Measurements from ENCODE around the gene TMIGD1.

The TMIGD1 gene

DNA sequence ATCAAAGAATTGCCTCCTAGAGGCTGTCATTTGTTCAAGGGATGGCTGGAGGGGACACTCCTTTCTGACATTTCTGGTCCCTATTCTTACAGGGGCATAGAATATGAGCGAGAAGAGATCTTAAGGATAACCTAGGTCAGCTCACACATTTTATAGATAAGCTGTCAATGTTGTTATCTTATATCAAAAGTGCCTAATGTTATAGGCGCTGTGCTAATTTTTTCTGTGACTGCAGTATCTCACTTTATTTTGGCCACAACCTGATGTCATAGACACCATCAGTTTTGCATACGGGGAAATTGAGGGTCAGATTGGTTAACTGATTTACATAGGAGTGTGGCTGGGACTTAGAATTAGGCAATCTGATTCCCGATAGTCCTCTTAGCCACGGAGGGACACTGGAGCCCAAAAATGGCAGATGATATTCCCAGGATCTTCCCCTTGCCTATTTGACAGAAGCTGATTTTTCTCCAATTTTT, 46.1 kb upstream of the TMIGD1 start:
- ChIA-PET POLR2A (interaction anchor here (0.7 to 1.4 kb wide), 4 partner anchors 14 to 97 kb away, joined by 3 to 5 read pairs (median 4); partner anchors contain the start of gene GOSR1), CTCF (interaction anchor here (0.6 kb wide), 1 partner anchor 287 kb away, joined by 3 read pairs; no protein-coding TSS in a partner anchor)
- DNase-seq (ENCODE audit: extremely low spot score) = no peak
- TF ChIP-seq FOXA1 (IDR thresholded peaks at IDR 0.05) (no peak), ELF4 (IDR thresholded peaks at IDR 0.05) (no peak), ARNT (IDR thresholded peaks at IDR 0.05) (no peak), BHLHE40 (IDR thresholded peaks at IDR 0.05; ENCODE audit: borderline replicate concordance) (no peak), HDGF (IDR thresholded peaks at IDR 0.05; ENCODE audit: borderline replicate concordance) (no peak), TARDBP (IDR thresholded peaks at IDR 0.05) (no peak), NFRKB (IDR thresholded peaks at IDR 0.05) (no peak), CTBP1 (IDR thresholded peaks at IDR 0.05; ENCODE audit: borderline replicate concordance) (no peak), ZNF384 (IDR thresholded peaks at IDR 0.05) (no peak), L3MBTL2 (conservative IDR thresholded peaks at IDR 0.05) (no peak)
- TF ChIP-seq, protein P1, sequence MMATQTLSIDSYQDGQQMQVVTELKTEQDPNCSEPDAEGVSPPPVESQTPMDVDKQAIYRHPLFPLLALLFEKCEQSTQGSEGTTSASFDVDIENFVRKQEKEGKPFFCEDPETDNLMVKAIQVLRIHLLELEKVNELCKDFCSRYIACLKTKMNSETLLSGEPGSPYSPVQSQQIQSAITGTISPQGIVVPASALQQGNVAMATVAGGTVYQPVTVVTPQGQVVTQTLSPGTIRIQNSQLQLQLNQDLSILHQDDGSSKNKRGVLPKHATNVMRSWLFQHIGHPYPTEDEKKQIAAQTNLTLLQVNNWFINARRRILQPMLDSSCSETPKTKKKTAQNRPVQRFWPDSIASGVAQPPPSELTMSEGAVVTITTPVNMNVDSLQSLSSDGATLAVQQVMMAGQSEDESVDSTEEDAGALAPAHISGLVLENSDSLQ (IDR thresholded peaks at IDR 0.05) = no peak

- ChIA-PET CTCF (no interaction called here), POLR2A (interaction anchor here (0.7 to 1.2 kb wide), 2 partner anchors 38 to 98 kb away, joined by 3 to 4 read pairs; partner anchors contain the start of gene GOSR1)
These were observed 45.5 kb upstream of the TMIGD1 start for GRCh38 chr17:30379303-30379902.

DNA sequence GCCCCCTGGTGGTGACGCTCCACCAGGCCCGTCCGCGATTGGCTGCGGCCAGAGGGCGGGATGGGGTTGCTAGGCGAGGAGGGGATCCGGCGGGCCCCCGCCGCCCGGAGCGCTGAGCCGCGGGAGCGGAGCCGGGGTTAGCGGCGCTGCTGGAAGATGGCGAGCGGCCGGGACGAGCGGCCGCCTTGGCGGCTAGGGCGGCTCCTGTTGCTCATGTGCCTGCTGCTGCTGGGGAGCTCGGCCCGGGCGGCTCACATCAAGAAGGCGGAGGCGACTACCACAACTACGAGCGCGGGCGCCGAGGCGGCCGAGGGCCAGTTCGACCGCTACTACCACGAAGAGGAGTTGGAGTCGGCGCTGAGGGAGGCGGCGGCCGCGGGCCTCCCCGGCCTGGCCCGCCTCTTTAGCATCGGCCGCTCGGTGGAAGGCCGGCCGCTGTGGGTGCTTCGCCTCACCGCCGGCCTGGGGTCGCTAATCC, 45.0 kb upstream of the TMIGD1 start, which contains the start of gene CPD:
Gene CPD (plus strand): TSS at position 103 of the 478 bp plus-strand sequence. CDS start 54 bp downstream, at position 157.
- CTCF ChIA-PET = no interaction called here
- TF ChIP-seq ELF4 (IDR thresholded peaks at IDR 0.05) = no peak
- no peak for TF ChIP-seq CTBP1 (IDR thresholded peaks at IDR 0.05; ENCODE audit: borderline replicate concordance)
- no peak for TF ChIP-seq SUZ12 (IDR thresholded peaks at IDR 0.05)
- no peak for TF ChIP-seq FOXK2 (IDR thresholded peaks at IDR 0.05)
- TF ChIP-seq NFRKB (IDR thresholded peaks at IDR 0.05) = no peak
- no peak for TF ChIP-seq FOXM1 (IDR thresholded peaks at IDR 0.05; ENCODE audit: borderline replicate concordance)
- no peak for TF ChIP-seq SP1 (IDR thresholded peaks at IDR 0.05)
- TF ChIP-seq ZNF384 (IDR thresholded peaks at IDR 0.05) = no peak
- no peak for TF ChIP-seq FOXA1 (IDR thresholded peaks at IDR 0.05)
- TF ChIP-seq BHLHE40 (IDR thresholded peaks at IDR 0.05; ENCODE audit: borderline replicate concordance) = no peak
- TF ChIP-seq ARNT (IDR thresholded peaks at IDR 0.05) = no peak
- no peak for TF ChIP-seq LEF1 (IDR thresholded peaks at IDR 0.05; ENCODE audit: borderline replicate concordance)
- TF ChIP-seq L3MBTL2 (conservative IDR thresholded peaks at IDR 0.05) = no peak
- no peak for TF ChIP-seq TARDBP (IDR thresholded peaks at IDR 0.05)
- no peak for TF ChIP-seq HDGF (IDR thresholded peaks at IDR 0.05; ENCODE audit: borderline replicate concordance)
- TF ChIP-seq, protein P1 (IDR thresholded peaks at IDR 0.05) = no peak
- peak; percentile 90 for DNase-seq (ENCODE audit: extremely low spot score)
- POLR2A ChIA-PET = interaction anchor here (0.7 to 1.2 kb wide), 2 partner anchors 37 to 98 kb away, joined by 3 to 4 read pairs; partner anchors contain the start of gene GOSR1

More at GRCh38 chr17:30379303-30379902, 45.5 kb upstream of the TMIGD1 start:
- peak; percentile 9 for DNase-seq (ENCODE audit: extremely low spot score)
- TF ChIP-seq LEF1 (IDR thresholded peaks at IDR 0.05; ENCODE audit: borderline replicate concordance) (no peak), ZNF384 (IDR thresholded peaks at IDR 0.05) (no peak), L3MBTL2 (conservative IDR thresholded peaks at IDR 0.05) (peak; percentile 27; the same call in 1 of the 2 replicates), FOXA1 (IDR thresholded peaks at IDR 0.05) (no peak), CTBP1 (IDR thresholded peaks at IDR 0.05; ENCODE audit: borderline replicate concordance) (no peak), ARNT (IDR thresholded peaks at IDR 0.05) (no peak)
- TF ChIP-seq, protein P1 (IDR thresholded peaks at IDR 0.05) = no peak

- ChIA-PET POLR2A (no interaction called here), CTCF (interaction anchor here (0.6 kb wide), 1 partner anchor 16 kb away, joined by 3 read pairs; no protein-coding TSS in a partner anchor)
- DNase-seq (ENCODE audit: extremely low spot score) = no peak
- peak; percentile 97 for TF ChIP-seq L3MBTL2 (conservative IDR thresholded peaks at IDR 0.05)
- TF ChIP-seq SUZ12 (IDR thresholded peaks at IDR 0.05) = no peak
- TF ChIP-seq, protein P1 (IDR thresholded peaks at IDR 0.05) = no peak
- no peak for TF ChIP-seq LEF1 (IDR thresholded peaks at IDR 0.05; ENCODE audit: borderline replicate concordance)
- TF ChIP-seq FOXM1 (IDR thresholded peaks at IDR 0.05; ENCODE audit: borderline replicate concordance) = no peak
- TF ChIP-seq CTBP1 (IDR thresholded peaks at IDR 0.05; ENCODE audit: borderline replicate concordance) = no peak
- no peak for TF ChIP-seq FOXK2 (IDR thresholded peaks at IDR 0.05)
These were observed 44.5 kb upstream of the TMIGD1 start for GRCh38 chr17:30378241-30378824.

DNA sequence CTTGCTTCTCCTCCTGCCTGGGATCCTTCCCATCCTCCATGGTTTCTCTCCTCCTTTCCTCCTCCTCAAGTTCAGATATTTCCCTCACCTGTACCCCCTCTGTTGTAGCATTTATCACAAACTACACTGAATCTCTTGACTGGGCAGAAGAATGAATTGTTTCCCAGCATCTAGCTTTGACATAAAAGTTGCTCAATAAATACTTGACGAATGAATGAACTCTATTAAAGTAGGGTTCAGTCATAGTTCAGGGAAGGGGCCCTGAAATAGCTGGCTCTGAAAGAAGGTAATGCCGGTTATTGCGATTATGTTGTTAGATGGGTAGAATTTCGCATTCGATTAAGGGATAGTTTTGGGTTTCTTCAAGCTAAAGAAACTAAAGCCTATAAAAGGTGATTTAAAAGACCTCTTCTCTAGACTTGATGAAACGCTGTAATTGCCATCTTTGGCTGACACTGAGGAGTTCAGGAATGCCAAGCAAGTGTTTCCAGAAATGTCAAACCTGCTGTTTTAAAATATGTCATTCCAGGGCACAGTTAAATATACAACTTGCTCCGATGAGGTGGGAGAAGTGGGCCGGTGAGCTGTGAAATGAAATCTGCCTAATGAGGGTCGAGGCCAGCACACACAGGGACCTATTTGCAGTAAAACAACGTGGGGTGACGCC, 43.9 kb upstream of the TMIGD1 start:
- CTCF ChIA-PET = interaction anchor here (0.6 kb wide), 1 partner anchor 17 kb away, joined by 3 read pairs; no protein-coding TSS in a partner anchor
- TF ChIP-seq FOXM1 (IDR thresholded peaks at IDR 0.05; ENCODE audit: borderline replicate concordance) (no peak), SUZ12 (IDR thresholded peaks at IDR 0.05) (no peak), ARNT (IDR thresholded peaks at IDR 0.05) (no peak), FOXA1 (IDR thresholded peaks at IDR 0.05) (no peak), LEF1 (IDR thresholded peaks at IDR 0.05; ENCODE audit: borderline replicate concordance) (no peak), TARDBP (IDR thresholded peaks at IDR 0.05) (no peak), SP1 (IDR thresholded peaks at IDR 0.05) (no peak), ZNF384 (IDR thresholded peaks at IDR 0.05) (no peak), L3MBTL2 (conservative IDR thresholded peaks at IDR 0.05) (no peak), HDGF (IDR thresholded peaks at IDR 0.05; ENCODE audit: borderline replicate concordance) (no peak), ELF4 (IDR thresholded peaks at IDR 0.05) (no peak), FOXK2 (IDR thresholded peaks at IDR 0.05) (no peak), BHLHE40 (IDR thresholded peaks at IDR 0.05; ENCODE audit: borderline replicate concordance) (no peak), CTBP1 (IDR thresholded peaks at IDR 0.05; ENCODE audit: borderline replicate concordance) (no peak)
- TF ChIP-seq, protein P1 (IDR thresholded peaks at IDR 0.05) = no peak
- POLR2A ChIA-PET = no interaction called here
- no peak for DNase-seq (ENCODE audit: extremely low spot score)
